ENCODE data around the gene COL13A1. TPM values are rescaled to one million over a fixed set of nuclear protein-coding genes. Genes with fewer than 3 reads are reported as not detected.

Gene COL13A1
- polyA plus RNA-seq, 1 experiment: 11.9 TPM

GRCh38 chr10:69919250-69919649 lies 117.5 kb downstream of the COL13A1 start:
- no peaks in the 10 kb centered on the region for H3K27me3 ChIP-seq (ENCODE audit: control insufficient read depth, insufficient read depth, low read length)
- ChIA-PET CTCF (interaction anchor here (0.7 to 16.8 kb wide), 2 partner anchors 39 to 124 kb away, joined by 3 to 584 read pairs; partner anchors contain the start of gene COL13A1), POLR2A (no interaction called here)
- H3K36me3 ChIP-seq (ENCODE audit: control insufficient read depth, insufficient read depth, low read length): peaks cover 8% of the 10 kb centered on the region
- no peak for TF ChIP-seq CTCF (IDR thresholded peaks at IDR 0.05; ENCODE audit: insufficient read depth, low read depth, low read length)
- DNase-seq (ENCODE audit: low read depth): no peak
- H3K4me3 ChIP-seq (ENCODE audit: low read depth, low read length): no peak overlapping the region

GRCh38 chr10:69925111-69925510 lies 123.4 kb downstream of the COL13A1 start:
- H3K27me3 ChIP-seq (ENCODE audit: control insufficient read depth, insufficient read depth, low read length): no peaks in the 10 kb centered on the region
- no peaks in the 10 kb centered on the region; the same call in 1 of the 2 replicates for H3K36me3 ChIP-seq (ENCODE audit: control insufficient read depth, insufficient read depth, low read length)
- ChIA-PET POLR2A (no interaction called here), CTCF (interaction anchor here (0.6 to 3.9 kb wide), 5 partner anchors 10 to 205 kb away, joined by 4 to 21 read pairs (median 7); no protein-coding TSS in a partner anchor)
- TF ChIP-seq CTCF (IDR thresholded peaks at IDR 0.05; ENCODE audit: insufficient read depth, low read depth, low read length): no peak
- H3K4me3 ChIP-seq (ENCODE audit: low read depth, low read length): no peak overlapping the region
- DNase-seq (ENCODE audit: low read depth): no peak

- Histone ChIP-seq H3K4me3 (ENCODE audit: low read depth, low read length) (no peak overlapping the region), H3K36me3 (ENCODE audit: control insufficient read depth, insufficient read depth, low read length) (peaks cover 2% of the 10 kb centered on the region), H3K27me3 (ENCODE audit: control insufficient read depth, insufficient read depth, low read length) (no peaks in the 10 kb centered on the region)
- CTCF ChIA-PET: interaction anchor here (0.8 to 2.5 kb wide), 3 partner anchors 13 to 185 kb away, joined by 3 to 19 read pairs (median 5); no protein-coding TSS in a partner anchor
- POLR2A ChIA-PET: no interaction called here
- no peak for TF ChIP-seq CTCF (IDR thresholded peaks at IDR 0.05; ENCODE audit: insufficient read depth, low read depth, low read length)
- DNase-seq (ENCODE audit: low read depth): no peak
Observed at GRCh38 chr10:69928339-69928738, 126.6 kb downstream of the COL13A1 start.

GRCh38 chr10:69929575-69929974 lies 127.9 kb downstream of the COL13A1 start:
- DNase-seq (ENCODE audit: low read depth): no peak
- Histone ChIP-seq H3K4me3 (ENCODE audit: low read depth, low read length) (no peak overlapping the region), H3K36me3 (ENCODE audit: control insufficient read depth, insufficient read depth, low read length) (peaks cover 2% of the 10 kb centered on the region), H3K27me3 (ENCODE audit: control insufficient read depth, insufficient read depth, low read length) (no peaks in the 10 kb centered on the region)
- no peak for TF ChIP-seq CTCF (IDR thresholded peaks at IDR 0.05; ENCODE audit: insufficient read depth, low read depth, low read length)
- ChIA-PET POLR2A (no interaction called here), CTCF (no interaction called here)

GRCh38 chr10:69934768-69935167 lies 133.1 kb downstream of the COL13A1 start:
- no peak for TF ChIP-seq CTCF (IDR thresholded peaks at IDR 0.05; ENCODE audit: insufficient read depth, low read depth, low read length)
- CTCF ChIA-PET: interaction anchor here (1.0 to 2.0 kb wide), 7 partner anchors 9 to 148 kb away, joined by 3 to 11 read pairs (median 4); no protein-coding TSS in a partner anchor
- Histone ChIP-seq H3K36me3 (ENCODE audit: control insufficient read depth, insufficient read depth, low read length) (peaks cover 2% of the 10 kb centered on the region), H3K27me3 (ENCODE audit: control insufficient read depth, insufficient read depth, low read length) (no peaks in the 10 kb centered on the region), H3K4me3 (ENCODE audit: low read depth, low read length) (no peak overlapping the region)
- POLR2A ChIA-PET: no interaction called here
- no peak for DNase-seq (ENCODE audit: low read depth)

Measured in BJ (cell line).